Measurements from ENCODE around the gene RNF14. TPM values are rescaled to one million over a fixed set of nuclear protein-coding genes. Genes with fewer than 3 reads are reported as not detected.
"Not testable (repeated sequence)": the region's sequence is repeated elsewhere in the genome, so short reads cannot be mapped to it uniquely, and the experiment has no call there.

Gene RNF14
- total and polyA plus RNA-seq, 9 donors: 34.1 to 47.1 (median 38.1) TPM

DNA sequence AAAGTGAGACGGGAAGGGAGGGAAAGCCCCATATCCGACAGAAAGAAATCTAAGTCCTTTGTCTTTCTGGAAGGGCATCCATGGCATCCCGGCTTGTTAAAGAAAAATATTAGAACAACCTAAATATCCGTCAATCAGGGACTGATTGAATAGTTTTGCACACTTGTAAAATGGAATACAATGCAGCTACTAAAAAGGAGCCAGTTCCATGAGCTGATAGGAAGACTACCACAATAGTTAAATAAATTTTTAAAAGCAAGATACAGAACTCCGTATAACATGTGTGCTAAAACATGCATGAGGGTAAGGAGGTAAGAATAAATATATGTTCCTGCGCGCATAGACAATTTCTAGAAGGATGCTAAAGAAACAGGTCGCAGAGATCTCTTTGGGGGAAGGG is 56.7 kb downstream of the RNF14 start:
- H3K36me3 ChIP-seq (ENCODE audit: control insufficient read depth, insufficient read depth, low read length): no peaks in the 10 kb centered on the region
- no peaks in the 10 kb centered on the region for H3K4me1 ChIP-seq (ENCODE audit: control insufficient read depth, insufficient read depth, low read length)
- no CpG with 5 or more reads among the region's 8 CpGs for WGBS (ENCODE audit: insufficient coverage)
- DNase-seq: no peak
- H3K4me3 ChIP-seq (ENCODE audit: low read length): no peak overlapping the region
- peaks cover 2% of the 10 kb centered on the region for H3K27me3 ChIP-seq (ENCODE audit: control insufficient read depth, insufficient read depth, low read length)
- H3K9me3 ChIP-seq (replicated peaks; ENCODE audit: control insufficient read depth, low read depth, low read length): no peaks in the 10 kb centered on the region
- no peak overlapping the region for H3K27ac ChIP-seq (ENCODE audit: low read length)

DNA sequence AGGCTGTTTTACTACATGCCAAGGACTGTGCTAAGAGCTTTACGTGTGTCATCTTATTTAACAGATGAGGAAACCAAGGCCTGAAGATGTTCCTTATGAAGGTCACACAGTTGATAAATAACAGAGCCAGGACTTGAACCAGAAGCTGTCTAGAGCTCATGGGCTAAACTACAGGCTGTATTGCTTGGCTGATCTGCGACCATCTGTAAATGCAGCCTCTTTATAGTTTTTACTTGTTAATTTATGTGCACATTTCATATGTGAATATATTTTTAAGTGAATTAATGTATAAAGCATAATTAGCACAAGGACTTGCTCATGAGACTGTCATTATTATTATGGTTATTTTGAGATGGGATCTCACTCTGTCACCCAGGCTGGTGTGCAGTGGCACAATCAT is 63.2 kb downstream of the RNF14 start:
- 100% methylated on average over 1 of the region's 2 CpGs for WGBS (ENCODE audit: insufficient coverage)
- DNase-seq: no peak
- Histone ChIP-seq H3K9me3 (replicated peaks; ENCODE audit: control insufficient read depth, low read depth, low read length) (no peaks in the 10 kb centered on the region), H3K27ac (ENCODE audit: low read length) (no peak overlapping the region), H3K36me3 (ENCODE audit: control insufficient read depth, insufficient read depth, low read length) (no peaks in the 10 kb centered on the region), H3K4me1 (ENCODE audit: control insufficient read depth, insufficient read depth, low read length) (no peaks in the 10 kb centered on the region), H3K4me3 (ENCODE audit: low read length) (no peak overlapping the region), H3K27me3 (ENCODE audit: control insufficient read depth, insufficient read depth, low read length) (peaks cover 9% of the 10 kb centered on the region)

DNA sequence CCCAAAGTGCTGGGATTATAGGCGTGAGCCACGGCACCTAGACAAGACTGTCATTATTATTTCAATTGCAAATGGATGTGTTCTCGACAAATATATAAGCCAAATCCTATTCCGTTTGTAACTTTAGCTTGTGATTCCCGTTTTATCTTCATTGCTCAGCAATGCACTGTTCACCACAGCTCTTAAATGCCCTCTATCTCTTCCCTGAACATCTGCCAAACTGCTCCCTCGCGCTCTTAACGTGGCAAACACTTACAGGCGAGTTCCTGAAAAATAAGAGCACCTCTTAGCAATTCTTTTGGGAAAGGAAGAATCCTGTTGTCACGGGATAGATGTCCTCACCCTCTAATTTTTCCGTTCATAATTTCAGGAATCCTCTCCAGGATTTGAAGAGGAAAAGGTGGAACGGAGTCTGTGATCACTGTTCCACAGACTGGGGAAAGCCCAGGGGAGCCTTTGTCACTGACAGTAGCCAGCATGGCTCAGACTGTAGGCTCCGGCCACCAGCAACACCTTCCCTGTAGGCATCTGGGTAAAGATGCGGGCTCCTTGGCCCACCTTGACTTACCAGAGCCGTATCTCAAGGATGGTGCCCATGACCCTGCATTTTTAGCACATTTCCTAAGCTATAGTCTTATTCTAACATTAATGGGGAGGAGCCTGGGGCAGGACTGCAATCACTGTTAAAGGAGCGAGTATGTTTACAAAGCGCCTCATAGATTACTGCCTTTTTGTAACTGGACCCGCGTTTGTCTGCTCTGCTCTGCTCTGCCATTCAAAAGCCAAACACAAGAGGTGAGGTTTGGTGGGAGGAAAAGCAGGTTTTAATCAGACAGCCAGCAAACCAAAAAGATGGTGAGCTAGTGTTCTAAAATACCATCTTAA is 64.1 kb downstream of the RNF14 start:
- no peaks in the 10 kb centered on the region for H3K9me3 ChIP-seq (replicated peaks; ENCODE audit: control insufficient read depth, low read depth, low read length)
- WGBS (ENCODE audit: insufficient coverage): 71% methylated on average over 8 of the region's 19 CpGs
- H3K36me3 ChIP-seq (ENCODE audit: control insufficient read depth, insufficient read depth, low read length): no peaks in the 10 kb centered on the region
- H3K4me3 ChIP-seq (ENCODE audit: low read length): no peak overlapping the region
- H3K27me3 ChIP-seq (ENCODE audit: control insufficient read depth, insufficient read depth, low read length): peaks cover 9% of the 10 kb centered on the region
- no peak overlapping the region for H3K27ac ChIP-seq (ENCODE audit: low read length)
- no peaks in the 10 kb centered on the region for H3K4me1 ChIP-seq (ENCODE audit: control insufficient read depth, insufficient read depth, low read length)
- DNase-seq: no peak

DNA sequence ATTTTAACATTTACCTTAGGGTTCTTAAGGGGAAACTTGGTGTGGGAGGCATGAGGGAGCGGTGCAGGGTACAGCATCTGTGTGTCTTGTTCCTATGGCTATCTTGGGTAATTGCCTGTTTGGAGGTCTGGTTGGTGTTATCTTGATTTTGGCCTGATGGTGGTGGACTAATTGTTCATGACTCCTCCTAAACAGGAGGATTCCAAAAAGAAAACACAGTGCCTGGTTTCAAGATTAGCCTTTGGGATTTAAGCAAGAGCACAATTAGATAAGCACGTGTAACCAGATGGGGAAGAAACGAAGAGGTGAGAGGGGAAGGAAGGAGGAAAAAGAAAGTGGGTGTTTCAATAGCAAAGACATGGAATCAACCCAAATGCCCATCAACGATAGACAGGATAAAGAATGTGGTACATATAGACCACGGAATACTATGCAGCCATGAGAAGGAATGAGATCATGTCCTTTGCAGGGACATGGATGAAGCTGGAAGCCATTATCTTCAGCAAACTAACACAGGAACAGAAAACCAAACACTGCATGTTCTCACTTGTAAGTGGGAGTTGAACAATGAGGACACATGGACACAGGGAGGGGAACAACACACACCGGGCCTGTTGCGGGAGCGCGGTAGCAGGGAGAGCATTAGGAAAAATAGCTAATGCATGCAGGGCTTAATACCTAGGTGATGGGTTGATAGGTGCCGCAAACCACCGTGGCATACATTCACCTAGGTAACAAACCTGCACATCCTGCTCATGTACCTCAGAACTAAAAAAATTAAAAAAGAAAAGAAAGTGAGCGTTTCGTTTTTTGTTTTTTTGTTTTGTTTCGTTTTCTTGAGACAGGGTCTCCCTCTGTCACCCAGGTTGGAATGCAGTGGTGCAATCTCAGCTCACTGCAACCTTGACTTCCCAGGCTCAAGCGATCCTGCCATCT is 65.0 kb downstream of the RNF14 start:
- H3K4me1 ChIP-seq (ENCODE audit: control insufficient read depth, insufficient read depth, low read length); H3K4me3 ChIP-seq (ENCODE audit: low read length); H3K36me3 ChIP-seq (ENCODE audit: control insufficient read depth, insufficient read depth, low read length); H3K27me3 ChIP-seq (ENCODE audit: control insufficient read depth, insufficient read depth, low read length); DNase-seq; H3K27ac ChIP-seq (ENCODE audit: low read length); H3K9me3 ChIP-seq (replicated peaks; ENCODE audit: control insufficient read depth, low read depth, low read length): not testable (repeated sequence)
- WGBS (ENCODE audit: insufficient coverage): 88% methylated on average over 6 of the region's 15 CpGs

DNA sequence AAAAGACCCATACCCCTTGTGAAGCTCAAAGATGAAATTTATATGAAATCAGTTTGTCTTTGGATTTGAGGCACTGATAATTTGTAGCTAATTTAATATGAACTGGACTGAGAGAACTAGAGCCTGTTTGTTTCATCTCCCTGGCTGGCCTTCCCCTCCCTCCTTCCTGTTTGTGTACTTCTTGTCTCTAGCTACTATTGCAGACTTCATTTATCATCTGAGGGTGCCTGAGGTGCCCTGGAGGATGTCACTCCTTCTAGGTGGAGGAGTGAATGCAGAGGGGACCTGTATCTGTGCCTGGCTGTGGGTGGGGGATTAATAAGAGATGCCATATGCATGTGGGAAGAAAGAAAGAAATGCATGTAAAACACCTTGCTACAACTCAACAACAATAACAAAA is 66.1 kb downstream of the RNF14 start:
- Histone ChIP-seq H3K9me3 (replicated peaks; ENCODE audit: control insufficient read depth, low read depth, low read length) (no peaks in the 10 kb centered on the region), H3K4me1 (ENCODE audit: control insufficient read depth, insufficient read depth, low read length) (no peaks in the 10 kb centered on the region), H3K36me3 (ENCODE audit: control insufficient read depth, insufficient read depth, low read length) (no peaks in the 10 kb centered on the region), H3K4me3 (ENCODE audit: low read length) (no peak overlapping the region), H3K27ac (ENCODE audit: low read length) (no peak overlapping the region), H3K27me3 (ENCODE audit: control insufficient read depth, insufficient read depth, low read length) (peaks cover 7% of the 10 kb centered on the region)
- no peak for DNase-seq

DNA sequence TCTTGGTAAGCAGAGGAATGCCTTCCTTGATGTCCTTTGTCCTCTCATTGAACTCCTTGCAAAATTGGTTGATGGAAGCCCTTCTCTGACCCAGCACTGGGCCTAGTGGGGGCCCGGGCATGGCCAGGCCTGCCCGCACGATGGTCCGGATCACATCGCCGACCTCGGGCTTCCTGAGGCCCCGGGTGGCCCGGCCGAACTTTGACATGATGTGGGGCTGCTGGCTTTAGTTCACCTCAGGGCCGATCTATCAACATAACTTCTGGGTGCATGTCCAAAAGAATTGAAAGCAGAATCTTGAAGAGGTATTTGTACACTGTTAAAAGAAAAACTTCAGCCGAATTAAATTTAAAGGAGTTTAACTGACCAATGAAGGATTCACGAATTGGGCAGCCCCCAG is 68.0 kb downstream of the RNF14 start:
- DNase-seq: no peak
- 93% methylated on average over 11 of the region's 13 CpGs for WGBS (ENCODE audit: insufficient coverage)
- H3K36me3 ChIP-seq (ENCODE audit: control insufficient read depth, insufficient read depth, low read length): no peaks in the 10 kb centered on the region
- H3K27me3 ChIP-seq (ENCODE audit: control insufficient read depth, insufficient read depth, low read length): peaks cover 4% of the 10 kb centered on the region
- H3K9me3 ChIP-seq (replicated peaks; ENCODE audit: control insufficient read depth, low read depth, low read length): no peaks in the 10 kb centered on the region
- no peaks in the 10 kb centered on the region for H3K4me1 ChIP-seq (ENCODE audit: control insufficient read depth, insufficient read depth, low read length)
- H3K27ac ChIP-seq (ENCODE audit: low read length): no peak overlapping the region
- H3K4me3 ChIP-seq (ENCODE audit: low read length): no peak overlapping the region

DNA sequence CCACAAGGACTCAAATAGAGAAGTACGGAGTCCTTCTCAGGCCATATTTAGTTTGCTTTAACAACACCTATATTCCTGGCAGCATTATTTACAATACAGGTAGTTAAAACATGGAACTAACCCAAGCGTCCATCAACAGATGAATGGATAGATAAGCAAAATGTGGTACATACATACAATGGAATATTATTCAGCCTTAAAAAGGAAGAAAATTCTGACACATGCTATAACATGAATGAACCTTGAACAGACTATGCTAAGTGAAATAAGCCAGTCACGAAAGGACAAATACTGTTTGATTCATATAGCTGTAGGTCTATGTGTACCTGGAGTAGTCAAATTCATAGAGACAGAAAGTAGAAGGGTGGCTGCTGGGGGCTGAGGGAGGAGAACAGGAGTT is 68.7 kb downstream of the RNF14 start:
- H3K27ac ChIP-seq (ENCODE audit: low read length); H3K4me1 ChIP-seq (ENCODE audit: control insufficient read depth, insufficient read depth, low read length); H3K27me3 ChIP-seq (ENCODE audit: control insufficient read depth, insufficient read depth, low read length); H3K4me3 ChIP-seq (ENCODE audit: low read length); DNase-seq; H3K36me3 ChIP-seq (ENCODE audit: control insufficient read depth, insufficient read depth, low read length); H3K9me3 ChIP-seq (replicated peaks; ENCODE audit: control insufficient read depth, low read depth, low read length): not testable (repeated sequence)
- 100% methylated on average over 1 of the region's 3 CpGs for WGBS (ENCODE audit: insufficient coverage)

DNA sequence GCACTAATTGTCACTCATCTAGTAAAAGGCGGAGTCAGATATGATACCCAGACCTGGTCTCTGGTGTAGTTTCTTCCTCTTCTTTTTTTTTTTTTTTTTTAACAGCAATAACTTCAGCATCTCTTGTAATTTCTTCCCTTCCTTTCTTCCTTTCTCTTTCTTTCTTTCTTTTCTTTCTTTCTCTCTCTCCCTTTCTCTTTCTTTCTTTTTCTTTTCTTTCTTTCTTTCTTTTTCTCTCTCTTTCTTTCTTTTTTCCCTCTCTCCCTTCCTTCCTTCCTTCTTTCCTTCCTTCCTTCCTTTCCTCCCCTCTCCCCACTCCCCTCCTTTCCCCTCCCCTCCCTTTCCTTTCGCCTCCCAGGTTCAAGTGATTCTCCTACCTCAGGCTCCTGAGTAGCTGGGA is 69.8 kb downstream of the RNF14 start:
- Histone ChIP-seq H3K27ac (ENCODE audit: low read length) (no peak overlapping the region), H3K36me3 (ENCODE audit: control insufficient read depth, insufficient read depth, low read length) (no peaks in the 10 kb centered on the region), H3K4me3 (ENCODE audit: low read length) (no peak overlapping the region), H3K27me3 (ENCODE audit: control insufficient read depth, insufficient read depth, low read length) (no peaks in the 10 kb centered on the region), H3K4me1 (ENCODE audit: control insufficient read depth, insufficient read depth, low read length) (no peaks in the 10 kb centered on the region), H3K9me3 (replicated peaks; ENCODE audit: control insufficient read depth, low read depth, low read length) (no peaks in the 10 kb centered on the region)
- no peak for DNase-seq
- WGBS (ENCODE audit: insufficient coverage): 100% methylated on average over 1 of the region's 2 CpGs
